ENCODE measurements around the gene CLDN16. TPM values are rescaled to one million over a fixed set of nuclear protein-coding genes. Genes with fewer than 3 reads are reported as not detected.

The CLDN16 gene
- total and polyA plus RNA-seq, 7 experiments from 2014 or later, result not detected

GRCh38 chr3:190362258-190362657, 25.7 kb upstream of the CLDN16 start:
- Histone ChIP-seq H3K4me3 (ENCODE audit: low read length) (no peak overlapping the region), H3K27me3 (ENCODE audit: control insufficient read depth in 2 of 2, insufficient read depth in 2 of 2, low read length in 2 of 2) (no peaks in the 10 kb centered on the region), H3K36me3 (ENCODE audit: control insufficient read depth in 2 of 3, insufficient read depth in 3 of 3, low read length in 3 of 3) (no peaks in the 10 kb centered on the region), H3K4me1 (ENCODE audit: control insufficient read depth in 2 of 2, insufficient read depth in 2 of 2, low read length in 2 of 2) (no peaks in the 10 kb centered on the region), H3K9me3 (ENCODE audit: control insufficient read depth in 2 of 3, low read length in 3 of 3) (no peaks in the 10 kb centered on the region), H3K27ac (ENCODE audit: low read depth, low read length) (no peak overlapping the region)
- Mint-ChIP-seq H3K27ac (no peak overlapping the region), H3K4me3 (no peak overlapping the region), H3K27me3 (peaks cover 0 to 19% (median 17%) of the 10 kb centered on the region in 5 donors), H3K36me3 (no peaks in the 10 kb centered on the region), H3K9me3 (no peaks in the 10 kb centered on the region), H3K4me1 (no peaks in the 10 kb centered on the region)
- ChIA-PET POLR2A (no interaction called here), CTCF (no interaction called here)
- ATAC-seq (no peak), DNase-seq (no peak)
- intact Hi-C loops (cut with micrococcal nuclease), result no loop called here

GRCh38 chr3:190366133-190366532, 21.8 kb upstream of the CLDN16 start:
- H3K36me3 Mint-ChIP-seq, result no peaks in the 10 kb centered on the region
- Histone ChIP-seq H3K9me3 (ENCODE audit: control insufficient read depth in 2 of 3, low read length in 3 of 3) (no peaks in the 10 kb centered on the region), H3K4me3 (ENCODE audit: low read length) (no peak overlapping the region), H3K36me3 (ENCODE audit: control insufficient read depth in 2 of 3, insufficient read depth in 3 of 3, low read length in 3 of 3) (no peaks in the 10 kb centered on the region), H3K4me1 (ENCODE audit: control insufficient read depth in 2 of 2, insufficient read depth in 2 of 2, low read length in 2 of 2) (no peaks in the 10 kb centered on the region), H3K27ac (ENCODE audit: low read depth, low read length) (no peak overlapping the region), H3K27me3 (ENCODE audit: control insufficient read depth in 2 of 2, insufficient read depth in 2 of 2, low read length in 2 of 2) (no peaks in the 10 kb centered on the region)
- peaks cover 0 to 1% (median 0%) of the 10 kb centered on the region in 7 donors for H3K4me1 Mint-ChIP-seq
- intact Hi-C loops (cut with micrococcal nuclease), result no loop called here
- peaks cover 0 to 14% (median 5%) of the 10 kb centered on the region in 5 donors for H3K27me3 Mint-ChIP-seq
- no peak for DNase-seq
- H3K27ac Mint-ChIP-seq, result no peak overlapping the region
- ChIA-PET POLR2A (no interaction called here), CTCF (no interaction called here)
- H3K4me3 Mint-ChIP-seq, result no peak overlapping the region
- no peak for ATAC-seq
- no peaks in the 10 kb centered on the region for H3K9me3 Mint-ChIP-seq

- DNase-seq (no peak), ATAC-seq (no peak)
- Histone ChIP-seq H3K4me3 (ENCODE audit: low read length) (no peak overlapping the region), H3K27ac (ENCODE audit: low read depth, low read length) (no peak overlapping the region), H3K27me3 (ENCODE audit: control insufficient read depth in 2 of 2, insufficient read depth in 2 of 2, low read length in 2 of 2) (peaks cover 0 to 3% of the 10 kb centered on the region in 2 donors), H3K36me3 (ENCODE audit: control insufficient read depth in 2 of 3, insufficient read depth in 3 of 3, low read length in 3 of 3) (no peaks in the 10 kb centered on the region), H3K9me3 (ENCODE audit: control insufficient read depth in 2 of 3, low read length in 3 of 3) (no peaks in the 10 kb centered on the region), H3K4me1 (ENCODE audit: control insufficient read depth in 2 of 2, insufficient read depth in 2 of 2, low read length in 2 of 2) (no peaks in the 10 kb centered on the region)
- Mint-ChIP-seq H3K27ac (no peak overlapping the region), H3K36me3 (no peaks in the 10 kb centered on the region), H3K4me1 (peaks cover 0 to 1% (median 0%) of the 10 kb centered on the region in 7 donors), H3K9me3 (no peaks in the 10 kb centered on the region), H3K27me3 (peaks cover 2 to 12% (median 5%) of the 10 kb centered on the region in 5 donors), H3K4me3 (no peak overlapping the region)
- intact Hi-C loops (cut with micrococcal nuclease), result no loop called here
- CTCF ChIA-PET, result no interaction called here
- POLR2A ChIA-PET, result no interaction called here
Observed at GRCh38 chr3:190368881-190369280, 19.1 kb upstream of the CLDN16 start.

- Histone ChIP-seq H3K27ac (ENCODE audit: low read depth, low read length) (no peak overlapping the region), H3K36me3 (ENCODE audit: control insufficient read depth in 2 of 3, insufficient read depth in 3 of 3, low read length in 3 of 3) (no peaks in the 10 kb centered on the region), H3K9me3 (ENCODE audit: control insufficient read depth in 2 of 3, low read length in 3 of 3) (no peaks in the 10 kb centered on the region), H3K4me3 (ENCODE audit: low read length) (no peak overlapping the region), H3K27me3 (ENCODE audit: control insufficient read depth in 2 of 2, insufficient read depth in 2 of 2, low read length in 2 of 2) (peaks cover 0 to 3% of the 10 kb centered on the region in 2 donors), H3K4me1 (ENCODE audit: control insufficient read depth in 2 of 2, insufficient read depth in 2 of 2, low read length in 2 of 2) (no peaks in the 10 kb centered on the region)
- no peak overlapping the region for H3K27ac Mint-ChIP-seq
- H3K27me3 Mint-ChIP-seq, result peaks cover 2 to 15% (median 4%) of the 10 kb centered on the region in 5 donors
- H3K4me3 Mint-ChIP-seq, result no peak overlapping the region
- no peaks in the 10 kb centered on the region for H3K36me3 Mint-ChIP-seq
- ChIA-PET CTCF (no interaction called here), POLR2A (no interaction called here)
- DNase-seq (no peak), ATAC-seq (no peak)
- H3K9me3 Mint-ChIP-seq, result no peaks in the 10 kb centered on the region
- intact Hi-C loops (cut with micrococcal nuclease), result no loop called here
- peaks cover 0 to 1% (median 0%) of the 10 kb centered on the region in 7 donors for H3K4me1 Mint-ChIP-seq
Observed at GRCh38 chr3:190369668-190370295, 18.2 kb upstream of the CLDN16 start.

- Mint-ChIP-seq H3K27me3 (peaks cover 0 to 12% (median 4%) of the 10 kb centered on the region in 5 donors), H3K9me3 (no peaks in the 10 kb centered on the region), H3K4me1 (peaks cover 0 to 1% (median 0%) of the 10 kb centered on the region in 7 donors), H3K36me3 (no peaks in the 10 kb centered on the region), H3K4me3 (no peak overlapping the region), H3K27ac (no peak overlapping the region)
- Histone ChIP-seq H3K27me3 (ENCODE audit: control insufficient read depth in 2 of 2, insufficient read depth in 2 of 2, low read length in 2 of 2) (peaks cover 0 to 3% of the 10 kb centered on the region in 2 donors), H3K27ac (ENCODE audit: low read depth, low read length) (no peak overlapping the region), H3K4me3 (ENCODE audit: low read length) (no peak overlapping the region), H3K4me1 (ENCODE audit: control insufficient read depth in 2 of 2, insufficient read depth in 2 of 2, low read length in 2 of 2) (no peaks in the 10 kb centered on the region), H3K36me3 (ENCODE audit: control insufficient read depth in 2 of 3, insufficient read depth in 3 of 3, low read length in 3 of 3) (no peaks in the 10 kb centered on the region), H3K9me3 (ENCODE audit: control insufficient read depth in 2 of 3, low read length in 3 of 3) (no peaks in the 10 kb centered on the region)
- intact Hi-C loops (cut with micrococcal nuclease), result no loop called here
- POLR2A ChIA-PET, result no interaction called here
- ATAC-seq, result no peak
- DNase-seq, result no peak
- CTCF ChIA-PET, result no interaction called here
Observed at GRCh38 chr3:190370369-190370768, 17.6 kb upstream of the CLDN16 start.

GRCh38 chr3:190371152-190371551, 16.8 kb upstream of the CLDN16 start:
- H3K36me3 Mint-ChIP-seq, result no peaks in the 10 kb centered on the region
- ChIA-PET CTCF (no interaction called here), POLR2A (no interaction called here)
- Histone ChIP-seq H3K36me3 (ENCODE audit: control insufficient read depth in 2 of 3, insufficient read depth in 3 of 3, low read length in 3 of 3) (no peaks in the 10 kb centered on the region), H3K4me1 (ENCODE audit: control insufficient read depth in 2 of 2, insufficient read depth in 2 of 2, low read length in 2 of 2) (no peaks in the 10 kb centered on the region), H3K27ac (ENCODE audit: low read depth, low read length) (no peak overlapping the region), H3K4me3 (ENCODE audit: low read length) (no peak overlapping the region), H3K27me3 (ENCODE audit: control insufficient read depth in 2 of 2, insufficient read depth in 2 of 2, low read length in 2 of 2) (peaks cover 0 to 3% of the 10 kb centered on the region in 2 donors), H3K9me3 (ENCODE audit: control insufficient read depth in 2 of 3, low read length in 3 of 3) (no peaks in the 10 kb centered on the region)
- no peaks in the 10 kb centered on the region for H3K9me3 Mint-ChIP-seq
- no peak for ATAC-seq
- intact Hi-C loops (cut with micrococcal nuclease), result no loop called here
- no peak overlapping the region for H3K4me3 Mint-ChIP-seq
- H3K27me3 Mint-ChIP-seq, result peaks cover 0 to 12% (median 2%) of the 10 kb centered on the region in 5 donors
- H3K4me1 Mint-ChIP-seq, result peaks cover 0 to 1% (median 0%) of the 10 kb centered on the region in 7 donors
- no peak for DNase-seq
- no peak overlapping the region for H3K27ac Mint-ChIP-seq

- intact Hi-C loops (cut with micrococcal nuclease), result no loop called here
- no peak overlapping the region for H3K27ac Mint-ChIP-seq
- peaks cover 2 to 20% (median 15%) of the 10 kb centered on the region in 5 donors for H3K27me3 Mint-ChIP-seq
- peaks cover 0 to 4% (median 0%) of the 10 kb centered on the region in 11 donors for H3K9me3 Mint-ChIP-seq
- Histone ChIP-seq H3K27ac (ENCODE audit: low read depth, low read length) (no peak overlapping the region), H3K9me3 (ENCODE audit: control insufficient read depth in 2 of 3, low read length in 3 of 3) (no peaks in the 10 kb centered on the region), H3K36me3 (ENCODE audit: control insufficient read depth in 2 of 3, insufficient read depth in 3 of 3, low read length in 3 of 3) (no peaks in the 10 kb centered on the region), H3K4me3 (ENCODE audit: low read length) (no peak overlapping the region), H3K4me1 (ENCODE audit: control insufficient read depth in 2 of 2, insufficient read depth in 2 of 2, low read length in 2 of 2) (no peaks in the 10 kb centered on the region), H3K27me3 (ENCODE audit: control insufficient read depth in 2 of 2, insufficient read depth in 2 of 2, low read length in 2 of 2) (peaks cover 0 to 6% of the 10 kb centered on the region in 2 donors)
- H3K4me3 Mint-ChIP-seq, result no peak overlapping the region
- DNase-seq (no peak), ATAC-seq (no peak)
- ChIA-PET POLR2A (no interaction called here), CTCF (no interaction called here)
- H3K4me1 Mint-ChIP-seq, result no peaks in the 10 kb centered on the region
- no peaks in the 10 kb centered on the region for H3K36me3 Mint-ChIP-seq
Observed at GRCh38 chr3:190375246-190375645, 12.7 kb upstream of the CLDN16 start.
